ENCODE measurements around the gene ZNF253.

DNA sequence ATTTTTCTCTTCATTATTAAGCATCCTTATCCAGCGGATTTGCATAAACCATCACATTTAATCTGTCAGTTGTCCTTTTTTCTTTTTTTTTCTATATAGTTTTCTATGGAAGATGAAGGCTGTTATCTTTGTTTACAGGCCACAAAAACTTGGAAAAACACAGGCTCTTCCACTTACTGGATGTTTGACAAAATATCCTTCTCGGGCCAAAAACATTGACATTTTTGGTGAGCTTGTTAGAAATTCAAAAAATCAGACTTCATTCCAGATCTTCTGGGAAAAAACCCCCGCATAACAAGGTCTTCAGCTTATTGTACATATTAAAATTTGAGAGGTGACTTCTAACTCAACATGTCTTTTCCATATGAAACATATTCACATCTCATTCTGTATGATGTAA lies 48.9 kb downstream of the ZNF253 start:
- TF ChIP-seq ZNF384 (IDR thresholded peaks at IDR 0.05) (no peak), NFRKB (IDR thresholded peaks at IDR 0.05) (no peak), FOXA1 (IDR thresholded peaks at IDR 0.05) (no peak), SP1 (IDR thresholded peaks at IDR 0.05) (no peak), BHLHE40 (IDR thresholded peaks at IDR 0.05; ENCODE audit: borderline replicate concordance) (no peak), ELF4 (IDR thresholded peaks at IDR 0.05) (no peak), L3MBTL2 (conservative IDR thresholded peaks at IDR 0.05) (no peak), SUZ12 (IDR thresholded peaks at IDR 0.05) (no peak), TARDBP (IDR thresholded peaks at IDR 0.05) (no peak), FOXM1 (IDR thresholded peaks at IDR 0.05; ENCODE audit: borderline replicate concordance) (no peak), HDGF (IDR thresholded peaks at IDR 0.05; ENCODE audit: borderline replicate concordance) (no peak), LEF1 (IDR thresholded peaks at IDR 0.05; ENCODE audit: borderline replicate concordance) (no peak)
- TF ChIP-seq, protein P1, sequence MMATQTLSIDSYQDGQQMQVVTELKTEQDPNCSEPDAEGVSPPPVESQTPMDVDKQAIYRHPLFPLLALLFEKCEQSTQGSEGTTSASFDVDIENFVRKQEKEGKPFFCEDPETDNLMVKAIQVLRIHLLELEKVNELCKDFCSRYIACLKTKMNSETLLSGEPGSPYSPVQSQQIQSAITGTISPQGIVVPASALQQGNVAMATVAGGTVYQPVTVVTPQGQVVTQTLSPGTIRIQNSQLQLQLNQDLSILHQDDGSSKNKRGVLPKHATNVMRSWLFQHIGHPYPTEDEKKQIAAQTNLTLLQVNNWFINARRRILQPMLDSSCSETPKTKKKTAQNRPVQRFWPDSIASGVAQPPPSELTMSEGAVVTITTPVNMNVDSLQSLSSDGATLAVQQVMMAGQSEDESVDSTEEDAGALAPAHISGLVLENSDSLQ (IDR thresholded peaks at IDR 0.05): no peak
